Measurements from ENCODE around the gene UBE2QL1. TPM values are rescaled to one million over a fixed set of nuclear protein-coding genes. Genes with fewer than 3 reads are reported as not detected.

UBE2QL1 gene
- total RNA-seq, 6 donors from 2014 or later, result 0.09 to 0.10 TPM; not detected in 4

DNA sequence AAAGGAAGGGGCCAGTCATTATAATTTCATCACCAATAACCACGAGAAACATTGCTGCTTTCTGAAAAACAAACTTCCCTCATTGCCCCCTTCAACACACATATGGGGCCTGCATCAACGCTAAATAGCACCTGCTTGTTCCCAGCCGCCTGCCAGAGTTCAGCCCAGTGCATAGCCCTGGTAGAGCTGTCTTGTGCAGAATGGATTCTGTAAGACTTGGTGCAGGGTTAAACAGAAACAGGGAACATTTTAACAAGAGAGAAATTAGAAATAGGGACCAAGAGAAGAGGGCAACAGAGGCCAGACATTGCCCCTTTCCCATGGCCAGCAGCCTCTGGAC lies 56.7 kb downstream of the UBE2QL1 start:
- ATAC-seq (ENCODE audit: low FRiP score in 2 of 2) (no peak), DNase-seq (no peak)
- H3K9me3 ChIP-seq, result peaks cover 0 to 11% (median 0%) of the 10 kb centered on the region in 4 donors
- H3K27ac ChIP-seq, result no peak overlapping the region
- WGBS, 2 donors, result 32 to 33% methylated on average over 3 of the region's 3 CpGs
- H3K27me3 ChIP-seq, result no peaks in the 10 kb centered on the region
- H3K4me1 ChIP-seq, result no peaks in the 10 kb centered on the region
- TF ChIP-seq POLR2A (IDR thresholded peaks at IDR 0.05), result no peak
- TF ChIP-seq, protein P1, sequence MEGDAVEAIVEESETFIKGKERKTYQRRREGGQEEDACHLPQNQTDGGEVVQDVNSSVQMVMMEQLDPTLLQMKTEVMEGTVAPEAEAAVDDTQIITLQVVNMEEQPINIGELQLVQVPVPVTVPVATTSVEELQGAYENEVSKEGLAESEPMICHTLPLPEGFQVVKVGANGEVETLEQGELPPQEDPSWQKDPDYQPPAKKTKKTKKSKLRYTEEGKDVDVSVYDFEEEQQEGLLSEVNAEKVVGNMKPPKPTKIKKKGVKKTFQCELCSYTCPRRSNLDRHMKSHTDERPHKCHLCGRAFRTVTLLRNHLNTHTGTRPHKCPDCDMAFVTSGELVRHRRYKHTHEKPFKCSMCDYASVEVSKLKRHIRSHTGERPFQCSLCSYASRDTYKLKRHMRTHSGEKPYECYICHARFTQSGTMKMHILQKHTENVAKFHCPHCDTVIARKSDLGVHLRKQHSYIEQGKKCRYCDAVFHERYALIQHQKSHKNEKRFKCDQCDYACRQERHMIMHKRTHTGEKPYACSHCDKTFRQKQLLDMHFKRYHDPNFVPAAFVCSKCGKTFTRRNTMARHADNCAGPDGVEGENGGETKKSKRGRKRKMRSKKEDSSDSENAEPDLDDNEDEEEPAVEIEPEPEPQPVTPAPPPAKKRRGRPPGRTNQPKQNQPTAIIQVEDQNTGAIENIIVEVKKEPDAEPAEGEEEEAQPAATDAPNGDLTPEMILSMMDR (IDR thresholded peaks at IDR 0.05), result no peak
- no peak for TF ChIP-seq POLR2AphosphoS5 (IDR thresholded peaks at IDR 0.05)
- no peak for TF ChIP-seq EP300 (IDR thresholded peaks at IDR 0.05)
- no peak overlapping the region for H3K4me3 ChIP-seq
- no peaks in the 10 kb centered on the region for H3K36me3 ChIP-seq

DNA sequence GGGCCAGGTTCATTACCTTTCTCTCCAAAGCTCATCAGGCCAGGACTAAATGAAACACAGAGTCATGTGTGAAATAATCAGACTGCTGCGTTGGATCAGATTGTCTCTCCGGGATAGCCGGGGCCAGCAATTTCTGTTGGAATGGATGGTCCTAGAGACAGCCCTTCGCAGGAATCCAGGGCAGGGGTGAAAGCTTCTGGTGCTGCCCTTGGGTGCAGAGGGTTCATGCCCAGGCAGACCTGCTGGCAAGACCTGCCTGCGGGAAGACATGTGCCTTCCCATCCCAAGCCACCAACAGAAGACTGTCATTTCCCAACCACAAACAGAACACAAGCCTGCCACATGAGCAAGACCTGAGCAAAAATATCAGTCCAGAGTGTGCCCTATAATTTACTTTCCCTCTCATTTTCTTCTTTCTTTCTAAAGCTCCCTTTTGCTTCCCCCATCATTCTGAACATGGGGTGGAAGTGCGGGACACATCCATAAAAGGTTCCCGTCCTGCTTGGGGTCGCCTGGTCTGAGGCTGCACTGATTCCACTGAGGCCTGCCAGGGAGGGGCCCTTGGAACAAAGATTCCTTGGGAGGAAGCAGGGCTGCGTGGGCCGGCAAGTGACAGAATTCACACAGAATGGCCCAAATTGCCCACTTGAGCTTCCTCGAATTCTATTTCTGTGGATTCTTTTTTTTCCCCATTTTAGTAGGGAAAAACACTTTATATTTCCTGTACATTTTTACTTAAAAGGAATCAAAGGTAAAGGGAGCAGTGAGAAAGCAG lies 57.3 kb downstream of the UBE2QL1 start:
- peaks cover 0 to 11% (median 0%) of the 10 kb centered on the region in 4 donors for H3K9me3 ChIP-seq
- no peaks in the 10 kb centered on the region for H3K36me3 ChIP-seq
- H3K27ac ChIP-seq, result no peak overlapping the region
- no peaks in the 10 kb centered on the region for H3K4me1 ChIP-seq
- H3K4me3 ChIP-seq, result no peak overlapping the region
- WGBS, 2 donors, result 72 to 86% methylated on average over 10 to 11 of the region's 11 CpGs
- ATAC-seq (ENCODE audit: low FRiP score in 2 of 2) (no peak), DNase-seq (no peak)
- no peak for TF ChIP-seq EP300 (IDR thresholded peaks at IDR 0.05)
- TF ChIP-seq, protein P1 (IDR thresholded peaks at IDR 0.05), result no peak
- no peak for TF ChIP-seq POLR2AphosphoS5 (IDR thresholded peaks at IDR 0.05)
- TF ChIP-seq POLR2A (IDR thresholded peaks at IDR 0.05), result no peak
- H3K27me3 ChIP-seq, result no peaks in the 10 kb centered on the region

DNA sequence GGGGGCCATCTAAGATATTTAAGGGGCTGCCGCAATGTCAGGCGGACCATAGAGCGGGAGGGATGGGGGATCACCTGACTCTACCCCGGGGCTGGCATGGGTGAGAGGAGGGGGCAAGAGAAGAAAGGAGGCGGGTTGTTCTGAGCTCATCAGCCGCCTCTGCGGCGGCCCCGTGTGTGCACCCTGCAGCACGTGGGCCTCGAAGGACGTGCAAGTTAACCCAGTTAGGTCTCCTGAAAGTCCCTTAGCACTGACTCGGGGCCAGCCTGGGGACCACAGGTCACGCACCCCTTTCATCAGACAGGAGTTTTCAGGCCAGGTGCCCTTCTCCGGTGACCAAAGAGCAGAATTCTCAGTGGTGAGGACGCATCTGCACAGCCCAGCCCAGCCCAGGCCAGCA lies 58.0 kb downstream of the UBE2QL1 start:
- Histone ChIP-seq H3K27me3 (no peaks in the 10 kb centered on the region), H3K4me3 (no peak overlapping the region), H3K4me1 (no peaks in the 10 kb centered on the region), H3K36me3 (no peaks in the 10 kb centered on the region), H3K27ac (no peak overlapping the region), H3K9me3 (peaks cover 0 to 11% (median 0%) of the 10 kb centered on the region in 4 donors)
- DNase-seq (peak in 1 of 2 donors; percentile 62), ATAC-seq (ENCODE audit: low FRiP score in 2 of 2) (no peak)
- 67 to 69% methylated on average over 15 to 16 of the region's 16 CpGs for WGBS, 2 donors
- TF ChIP-seq POLR2AphosphoS5 (IDR thresholded peaks at IDR 0.05) (no peak), EP300 (IDR thresholded peaks at IDR 0.05) (no peak), POLR2A (IDR thresholded peaks at IDR 0.05) (no peak)
- TF ChIP-seq, protein P1 (IDR thresholded peaks at IDR 0.05), result no peak

DNA sequence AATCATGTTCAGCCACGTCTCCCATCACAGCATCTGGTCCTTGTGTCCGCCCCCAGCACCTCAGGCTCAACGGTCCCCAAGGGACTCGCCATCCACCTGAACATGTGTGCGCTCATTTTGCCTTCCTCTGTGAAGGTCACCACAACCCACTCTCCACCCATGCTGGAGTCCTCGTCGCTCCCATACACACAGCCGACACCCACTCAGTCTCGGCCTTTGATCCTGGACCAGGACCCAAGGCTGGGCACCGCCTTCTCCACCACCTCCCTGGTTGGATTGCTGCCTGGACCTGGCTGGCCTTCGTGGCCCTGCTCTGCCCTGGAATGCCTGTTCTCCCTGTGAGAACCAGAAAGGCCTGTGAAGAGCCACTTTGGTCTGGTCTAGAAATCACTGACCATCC lies 60.3 kb downstream of the UBE2QL1 start:
- Histone ChIP-seq H3K4me1 (no peaks in the 10 kb centered on the region), H3K36me3 (no peaks in the 10 kb centered on the region), H3K27ac (no peak overlapping the region), H3K9me3 (no peaks in the 10 kb centered on the region), H3K4me3 (no peak overlapping the region), H3K27me3 (no peaks in the 10 kb centered on the region)
- DNase-seq (no peak), ATAC-seq (ENCODE audit: low FRiP score in 2 of 2) (no peak)
- no peak for TF ChIP-seq POLR2AphosphoS5 (IDR thresholded peaks at IDR 0.05)
- no peak for TF ChIP-seq EP300 (IDR thresholded peaks at IDR 0.05)
- TF ChIP-seq, protein P1 (IDR thresholded peaks at IDR 0.05), result no peak
- no peak for TF ChIP-seq POLR2A (IDR thresholded peaks at IDR 0.05)
- 92 to 94% methylated on average over 10 to 11 of the region's 11 CpGs for WGBS, 2 donors

DNA sequence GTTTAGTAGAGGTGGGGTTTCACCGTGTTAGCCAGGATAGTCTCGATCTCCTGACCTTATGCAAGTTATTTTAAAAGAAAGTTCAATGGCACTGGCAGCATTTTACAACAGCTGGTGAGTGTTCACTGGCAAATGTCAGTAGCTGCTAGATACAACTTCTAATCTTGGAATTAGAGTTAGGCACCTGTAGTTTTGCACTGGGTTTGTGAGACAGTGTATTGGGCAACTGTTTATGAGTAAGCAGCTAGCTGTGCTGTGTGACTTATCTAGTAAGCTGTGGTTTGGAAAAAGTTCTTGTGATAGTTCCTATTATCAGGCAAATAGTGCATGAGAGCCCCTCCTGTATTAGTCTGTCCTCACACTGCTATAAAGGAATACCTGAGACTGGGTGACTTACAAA lies 61.5 kb downstream of the UBE2QL1 start:
- DNase-seq, result no peak
- Histone ChIP-seq H3K9me3 (no peaks in the 10 kb centered on the region), H3K4me1 (no peaks in the 10 kb centered on the region), H3K36me3 (no peaks in the 10 kb centered on the region), H3K27me3 (no peaks in the 10 kb centered on the region), H3K27ac (no peak overlapping the region), H3K4me3 (no peak overlapping the region)
- no peak for ATAC-seq (ENCODE audit: low FRiP score in 2 of 2)
- WGBS, 2 donors, result 81% methylated on average over 2 of the region's 2 CpGs
- TF ChIP-seq POLR2AphosphoS5 (IDR thresholded peaks at IDR 0.05), result no peak
- TF ChIP-seq EP300 (IDR thresholded peaks at IDR 0.05), result no peak
- TF ChIP-seq, protein P1 (IDR thresholded peaks at IDR 0.05), result no peak
- no peak for TF ChIP-seq POLR2A (IDR thresholded peaks at IDR 0.05)
